Right renal cortex interstitium (tissue), 3 donors: ENCODE measurements around the gene SLX9. TPM values are rescaled to one million over a fixed set of nuclear protein-coding genes. Genes with fewer than 3 reads are reported as not detected.
"Not testable (repeated sequence)": the region's sequence is repeated elsewhere in the genome, so short reads cannot be mapped to it uniquely, and the experiment has no call there.

Source experiments
- DNase-seq, 3 donors: peaks; one replicate each; pipeline ENCODE4 v3.0.0-alpha.2; 2013; ENCODE audit warnings: low read depth in 3 of 3, low spot score in 2 of 3
- polyA plus RNA-seq, 3 donors: library from polyadenylated mRNA; unstranded; fragments of 120-200 nt; gene quantifications; one replicate each; pipeline ENCODE4 v1.2.1, GENCODE V29; 2013; ENCODE audit not compliant: insufficient read length in 3 of 3

The SLX9 gene
- polyA plus RNA-seq, 3 donors: 13.4 to 14.3 (median 14.1) TPM

DNA sequence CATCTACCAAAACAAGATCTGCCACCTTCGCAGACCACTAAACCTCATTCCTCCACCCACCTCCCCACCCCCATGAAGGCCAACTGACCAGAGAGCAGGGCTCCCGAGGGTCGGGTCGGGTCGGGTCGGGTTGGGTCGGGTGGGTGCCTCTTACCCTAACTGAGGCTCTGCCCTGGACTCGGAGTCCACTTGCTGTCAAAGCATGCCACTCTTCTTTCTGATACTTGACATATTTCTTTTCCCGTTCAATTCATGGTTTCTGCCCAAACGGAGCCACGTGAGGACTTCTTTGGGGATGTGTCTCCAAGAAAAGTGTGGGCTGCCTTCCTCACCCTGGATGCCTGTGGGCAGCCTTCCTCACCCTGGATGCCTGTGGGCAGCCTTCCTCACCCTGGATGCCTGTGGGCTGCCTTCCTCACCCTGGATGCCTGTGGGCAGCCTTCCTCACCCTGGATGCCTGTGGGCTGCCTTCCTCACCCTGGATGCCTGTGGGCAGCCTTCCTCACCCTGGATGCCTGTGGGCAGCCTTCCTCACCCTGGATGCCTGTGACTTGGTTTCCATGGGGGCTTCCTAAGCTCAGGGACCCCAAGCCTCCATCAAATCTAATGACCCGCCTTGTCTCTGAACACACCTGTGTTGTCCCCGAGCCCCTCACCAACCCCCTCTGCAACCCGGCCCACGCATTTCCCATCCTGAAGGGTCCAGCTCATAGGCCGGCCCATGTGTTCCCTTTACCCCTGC lies 11.2 kb upstream of the SLX9 start:
- DNase-seq: not testable (repeated sequence)

DNA sequence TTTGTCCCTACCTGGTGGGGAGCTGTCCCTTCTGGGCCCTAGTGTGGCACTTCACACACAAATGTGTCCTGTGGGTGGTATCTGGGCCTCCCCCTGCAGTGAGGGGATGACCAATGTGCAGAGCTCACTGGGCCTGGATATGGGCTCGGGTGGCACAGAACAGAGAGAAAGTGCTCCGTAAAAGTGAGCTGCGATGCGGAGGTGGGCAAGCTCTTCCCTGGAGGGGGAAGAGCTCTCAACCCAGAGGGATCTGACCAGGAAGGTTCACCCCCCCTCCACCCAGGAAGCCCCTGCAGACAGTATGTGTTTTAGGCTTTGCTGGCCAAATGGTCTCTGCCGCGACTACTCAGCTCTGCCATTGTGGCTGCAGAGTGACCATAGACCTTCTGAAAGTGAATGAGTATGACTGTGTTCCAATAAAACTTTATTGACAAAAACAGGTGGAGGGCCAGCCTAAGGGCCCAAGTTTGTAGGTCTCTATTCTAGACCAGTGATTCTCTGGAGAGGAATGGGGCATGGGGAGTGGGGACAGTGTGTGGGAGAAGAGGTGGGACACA lies 10.5 kb upstream of the SLX9 start:
- DNase-seq: no peak

GRCh38 chr21:44929799-44930542 lies 9.9 kb upstream of the SLX9 start:
- no peak for DNase-seq

GRCh38 chr21:44930543-44930981 lies 9.3 kb upstream of the SLX9 start:
- DNase-seq: no peak

DNA sequence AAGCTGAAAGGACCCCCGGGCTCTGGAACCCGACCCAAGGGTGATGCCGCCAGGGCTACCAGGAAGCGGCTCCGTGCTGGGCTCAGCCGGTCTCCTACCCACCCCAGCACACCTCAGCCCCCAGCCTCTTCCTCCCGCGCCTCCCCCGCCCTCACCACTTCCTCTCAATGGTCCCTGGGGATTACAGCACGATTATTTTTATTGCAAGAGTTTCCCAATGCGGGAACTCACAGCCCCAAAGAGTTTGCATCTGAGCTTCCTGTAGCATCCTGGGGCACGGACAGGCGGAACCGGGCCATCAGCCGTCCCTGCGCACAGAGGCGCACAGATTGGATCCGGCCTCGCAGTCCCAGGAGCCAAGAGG lies 8.7 kb upstream of the SLX9 start:
- no peak for DNase-seq

- no peak for DNase-seq
Measured at GRCh38 chr21:44931501-44932407, 8.1 kb upstream of the SLX9 start.

GRCh38 chr21:44932408-44933181 lies 7.2 kb upstream of the SLX9 start:
- DNase-seq: no peak

DNA sequence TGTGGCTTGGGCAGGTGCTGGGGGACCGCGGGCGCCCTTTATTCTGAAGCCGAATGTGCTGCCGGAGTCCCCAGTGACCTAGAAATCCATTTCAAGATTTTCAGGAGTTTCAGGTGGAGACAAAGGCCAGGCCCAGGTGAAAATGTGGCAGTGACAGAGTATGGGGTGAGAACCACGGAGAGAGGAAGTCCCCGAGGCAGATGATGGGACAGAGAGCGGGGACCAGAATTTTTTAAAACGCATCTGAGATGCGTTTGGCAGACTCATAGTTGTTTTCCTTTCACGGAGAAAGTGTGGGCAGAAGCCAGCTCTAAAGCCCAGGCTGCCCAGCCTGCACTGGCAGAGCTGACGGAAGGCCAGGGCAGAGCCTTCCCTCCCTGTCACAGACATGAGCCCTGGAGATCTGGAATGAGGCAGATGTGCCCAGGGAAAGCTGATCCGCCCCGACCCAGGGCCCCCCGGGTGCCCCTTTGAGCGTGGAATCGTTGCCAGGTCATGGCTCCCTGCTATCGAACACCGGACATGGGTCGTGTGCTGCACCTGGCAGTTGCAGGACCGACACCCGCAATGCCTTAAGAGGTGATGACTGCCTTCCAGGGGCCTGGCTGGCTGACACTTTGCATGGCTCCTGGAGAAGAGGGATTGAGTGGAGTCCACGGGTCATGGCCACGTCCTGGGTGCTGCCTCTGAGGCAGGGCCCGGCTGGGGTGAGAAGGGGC lies 6.5 kb upstream of the SLX9 start:
- no peak for DNase-seq

- no peak for DNase-seq
Measured at GRCh38 chr21:44933918-44934260, 5.9 kb upstream of the SLX9 start.

GRCh38 chr21:44934276-44934675 lies 5.6 kb upstream of the SLX9 start:
- DNase-seq: no peak

- DNase-seq: no peak
Measured at GRCh38 chr21:44934797-44935532, 4.9 kb upstream of the SLX9 start.

- DNase-seq: no peak
Measured at GRCh38 chr21:44935533-44935927, 4.3 kb upstream of the SLX9 start.

GRCh38 chr21:44938772-44939531 lies 877 bp upstream of the SLX9 start:
- no peak for DNase-seq

GRCh38 chr21:44940116-44940631 lies 345 bp downstream of the SLX9 start:
- DNase-seq: no peak

DNA sequence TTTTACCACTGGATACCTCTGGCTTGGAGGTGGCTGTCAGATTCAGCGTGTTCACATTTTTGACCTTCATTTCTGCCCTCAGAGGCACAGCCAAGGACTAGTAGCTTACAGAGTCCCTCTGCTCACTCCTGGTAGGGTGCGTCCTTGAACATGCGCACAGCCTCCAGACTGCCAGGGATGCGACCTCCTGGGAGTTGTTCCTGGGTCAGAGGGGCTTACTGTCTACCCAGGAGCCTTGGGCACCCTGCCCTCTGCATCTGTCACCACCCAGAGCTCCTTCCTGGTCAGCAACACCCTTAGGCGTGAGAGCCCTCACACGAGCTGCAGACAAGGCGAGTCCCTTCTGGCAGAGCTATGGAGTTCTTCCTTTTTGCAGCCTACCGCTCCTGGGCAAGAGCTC lies 1.7 kb downstream of the SLX9 start:
- no peak for DNase-seq

GRCh38 chr21:44942566-44942965 lies 2.7 kb downstream of the SLX9 start:
- DNase-seq: no peak

DNA sequence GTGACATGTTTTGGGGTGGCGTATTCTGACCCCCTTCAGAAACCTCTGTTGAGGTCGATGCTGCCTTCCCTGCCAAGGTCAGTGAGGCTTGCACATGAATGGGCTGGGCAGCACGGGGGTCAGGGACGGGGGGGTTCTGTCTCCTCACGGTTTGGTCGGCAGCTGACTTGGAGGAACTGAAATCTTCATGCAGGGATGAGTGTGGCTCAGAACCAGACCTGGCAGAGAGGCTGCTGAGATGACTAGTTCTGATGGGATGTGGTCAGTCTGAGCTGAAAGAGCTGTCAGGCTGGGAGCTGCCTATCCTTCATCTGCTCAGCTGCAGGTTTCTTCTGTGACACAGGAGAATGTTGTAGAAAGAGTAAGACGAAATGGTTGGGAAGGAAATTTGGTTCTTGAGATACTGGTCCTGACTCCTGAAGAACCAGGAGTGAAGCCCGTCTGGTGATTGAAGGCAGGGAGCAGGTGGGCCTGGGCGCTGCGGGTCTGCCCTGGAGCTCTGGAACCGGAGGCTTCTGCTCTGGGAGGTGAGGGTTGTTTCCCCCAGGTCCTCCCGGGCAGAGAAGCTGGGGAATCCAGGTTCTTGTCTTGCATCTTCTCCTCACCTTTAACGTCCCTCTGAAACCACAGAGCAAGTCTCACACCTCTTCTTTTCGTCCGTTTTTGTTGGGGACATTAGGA lies 3.3 kb downstream of the SLX9 start:
- DNase-seq: no peak
